Breast epithelium (tissue), 4 donors: ENCODE measurements around the gene CUL9. TPM values are rescaled to one million over a fixed set of nuclear protein-coding genes. Genes with fewer than 3 reads are reported as not detected.

Source experiments
- DNase-seq, 2 donors: peaks; one replicate each; pipeline ENCODE4 v3.0.0-alpha.2; 2019; ENCODE audit warnings: low spot score in 2 of 2
- H3K27ac ChIP-seq, 2 donors: fragments of 200-600 bp; sonication (generic) in 1 of 2; one replicate each; pipeline ENCODE4 v1.5.1; 2016 to 2019; ENCODE audit warnings: mild to moderate bottlenecking in 1 of 2
- H3K27me3 ChIP-seq, 2 donors: fragments of 200-600 bp; sonication (generic) in 1 of 2; one replicate each; pipeline versions ENCODE4 v1.5.1 to v1.6.0; 2017 to 2019; ENCODE audit warnings: control low read depth in 1 of 2, mild to moderate bottlenecking in 1 of 2
- H3K36me3 ChIP-seq: fragments of 200-600 bp; one replicate; pipeline ENCODE4 v1.5.1; 2019
- H3K4me1 ChIP-seq, 2 donors: fragments of 200-600 bp; sonication (generic); one replicate each; pipeline ENCODE4 v1.5.1; 2016 to 2019; ENCODE audit warnings: control low read depth in 1 of 2
- H3K4me3 ChIP-seq, 3 donors: fragments of 200-600 bp; sonication (generic); 1 replicate in 2 of 3; 2 replicates in 1 of 3; pipeline ENCODE4 v1.5.1; 2016 to 2019; ENCODE audit warnings: mild to moderate bottlenecking in 3 of 3, moderate library complexity in 2 of 3
- H3K9me3 ChIP-seq, 2 donors: fragments of 200-600 bp; sonication (generic) in 1 of 2; one replicate each; pipeline ENCODE4 v1.5.1; 2016 to 2019; ENCODE audit warnings: control low read depth in 1 of 2
- CTCF ChIP-seq, 3 donors: fragments of 450-650 bp; IDR thresholded peaks; one replicate each; pipeline ENCODE4 v1.5.1; 2016 to 2017; ENCODE audit warnings: antibody characterized with exemption in 3 of 3, mild to moderate bottlenecking in 3 of 3, moderate library complexity in 3 of 3
- POLR2A ChIP-seq: fragments of 450-650 bp; IDR thresholded peaks from one replicate; pipeline ENCODE4 v1.6.1; 2016; ENCODE audit warnings: antibody characterized with exemption, mild to moderate bottlenecking, moderate library complexity
- POLR2AphosphoS5 ChIP-seq, 3 donors: sonication (generic); formaldehyde crosslinking; IDR thresholded peaks; one replicate each; pipeline ENCODE4 v1.6.1; 2017; ENCODE audit warnings: antibody characterized with exemption in 3 of 3
- intact Hi-C: fragments of 100-400 bp; cut with DNase I; formaldehyde crosslinking; loops from one replicate; pipeline ENCODE4 v1.15.1; 2023; ENCODE audit warnings: low total_unique reads
- total RNA-seq, 3 donors: library from RNA; depleted of rRNA; stranded (reverse); fragments of >200 nt; gene quantifications; one replicate each; pipeline ENCODE4 v1.1.0, GENCODE V29; 2016

The CUL9 gene
- total RNA-seq, 3 donors from 2014 or later, result 25.1 to 47.5 (median 43.3) TPM

- Histone ChIP-seq H3K9me3 (no peaks in the 10 kb centered on the region), H3K4me1 (peaks cover 0 to 7% of the 10 kb centered on the region in 2 donors), H3K27me3 (no peaks in the 10 kb centered on the region), H3K4me3 (no peak overlapping the region), H3K36me3 (no peaks in the 10 kb centered on the region), H3K27ac (no peak overlapping the region)
- no peak for TF ChIP-seq POLR2AphosphoS5 (IDR thresholded peaks at IDR 0.05)
- no peak for TF ChIP-seq POLR2A
- intact Hi-C loops, result no loop called here
- DNase-seq, result no peak
Observed at GRCh38 chr6:43265564-43265963, 83.6 kb downstream of the CUL9 start.

DNA sequence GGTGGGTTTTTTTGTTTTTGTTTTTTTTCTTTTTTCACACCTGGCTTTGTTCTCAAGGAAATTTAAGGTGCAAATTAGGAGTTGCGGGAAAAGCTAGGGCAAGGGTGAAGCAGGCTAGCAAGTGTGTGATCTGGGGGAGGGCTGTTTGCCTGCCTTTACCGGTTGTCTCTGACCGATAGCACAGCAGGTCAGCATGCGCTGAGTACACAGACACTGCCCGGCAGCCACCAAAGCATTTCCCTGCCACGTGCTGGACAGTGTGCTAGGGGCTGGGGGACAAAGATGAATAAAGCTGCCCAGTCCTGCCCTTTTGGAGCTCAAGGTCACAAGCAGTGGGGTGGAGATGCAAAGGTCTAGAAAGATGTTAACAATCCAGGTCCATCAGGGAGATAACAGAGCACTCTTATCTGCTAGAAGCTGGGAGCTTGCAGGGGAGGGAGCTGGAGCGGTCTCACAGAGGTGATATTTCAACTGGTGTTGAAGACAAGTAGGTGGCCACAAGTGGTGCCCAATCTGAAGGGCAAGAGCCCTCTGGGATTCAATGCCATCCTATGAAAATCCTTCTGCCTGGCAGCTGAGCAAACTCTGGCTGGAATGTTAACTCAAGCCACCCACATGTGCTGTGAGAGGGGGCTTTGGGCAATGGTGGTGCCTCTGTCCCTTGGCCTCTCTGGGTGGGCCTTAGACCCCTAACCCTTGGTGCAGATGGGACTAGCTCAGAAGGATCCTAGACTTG lies 85.8 kb downstream of the CUL9 start:
- H3K36me3 ChIP-seq, result no peaks in the 10 kb centered on the region
- H3K4me1 ChIP-seq, result peaks cover 0 to 7% of the 10 kb centered on the region in 2 donors
- no peak for DNase-seq
- H3K27ac ChIP-seq, result peak overlapping the region in 1 of 2 donors; percentile 48
- intact Hi-C loops, result no loop called here
- TF ChIP-seq POLR2AphosphoS5 (IDR thresholded peaks at IDR 0.05) (no peak), CTCF (IDR thresholded peaks at IDR 0.05) (no peak), POLR2A (no peak)
- no peaks in the 10 kb centered on the region for H3K9me3 ChIP-seq
- H3K4me3 ChIP-seq, result no peak overlapping the region
- no peaks in the 10 kb centered on the region for H3K27me3 ChIP-seq

- TF ChIP-seq POLR2A (no peak), CTCF (IDR thresholded peaks at IDR 0.05) (no peak), POLR2AphosphoS5 (IDR thresholded peaks at IDR 0.05) (no peak)
- Histone ChIP-seq H3K27ac (peak overlapping the region in 1 of 2 donors; percentile 48), H3K9me3 (no peaks in the 10 kb centered on the region), H3K36me3 (no peaks in the 10 kb centered on the region), H3K4me1 (peaks cover 0 to 7% of the 10 kb centered on the region in 2 donors), H3K4me3 (no peak overlapping the region), H3K27me3 (no peaks in the 10 kb centered on the region)
- intact Hi-C loops, result no loop called here
- DNase-seq, result peak in 1 of 2 donors; percentile 28
Observed at GRCh38 chr6:43268355-43268700, 86.3 kb downstream of the CUL9 start.

DNA sequence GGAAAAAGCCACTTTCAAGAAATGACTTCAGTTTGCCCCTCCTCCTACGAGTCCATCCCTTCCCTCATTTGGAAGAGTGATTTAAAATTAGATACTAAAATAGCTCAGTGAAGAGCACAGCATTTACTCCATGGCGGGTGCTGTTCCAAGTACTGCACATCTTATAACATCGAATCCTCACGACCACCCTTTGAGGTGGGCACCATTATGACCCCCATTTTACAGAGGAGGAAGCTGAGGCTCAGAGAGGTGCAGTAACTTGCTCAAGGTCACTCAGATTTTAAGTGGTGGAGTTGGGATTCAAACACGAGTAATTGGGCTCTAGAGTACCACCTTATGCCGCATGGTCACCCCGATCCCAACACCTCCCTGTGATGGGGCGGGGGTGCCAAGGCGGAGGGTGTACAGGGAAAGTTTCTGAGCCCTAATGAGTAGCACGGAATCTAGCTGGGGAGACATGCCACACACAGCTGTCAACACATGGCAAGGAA lies 86.8 kb downstream of the CUL9 start:
- TF ChIP-seq POLR2AphosphoS5 (IDR thresholded peaks at IDR 0.05) (no peak), POLR2A (no peak)
- Histone ChIP-seq H3K27ac (peak overlapping the region in 1 of 2 donors; percentile 48), H3K4me3 (peak overlapping the region in 1 of 3 donors; percentile 62), H3K9me3 (no peaks in the 10 kb centered on the region), H3K4me1 (peaks cover 0 to 7% of the 10 kb centered on the region in 2 donors), H3K27me3 (no peaks in the 10 kb centered on the region), H3K36me3 (no peaks in the 10 kb centered on the region)
- DNase-seq, result no peak
- intact Hi-C loops, result no loop called here

DNA sequence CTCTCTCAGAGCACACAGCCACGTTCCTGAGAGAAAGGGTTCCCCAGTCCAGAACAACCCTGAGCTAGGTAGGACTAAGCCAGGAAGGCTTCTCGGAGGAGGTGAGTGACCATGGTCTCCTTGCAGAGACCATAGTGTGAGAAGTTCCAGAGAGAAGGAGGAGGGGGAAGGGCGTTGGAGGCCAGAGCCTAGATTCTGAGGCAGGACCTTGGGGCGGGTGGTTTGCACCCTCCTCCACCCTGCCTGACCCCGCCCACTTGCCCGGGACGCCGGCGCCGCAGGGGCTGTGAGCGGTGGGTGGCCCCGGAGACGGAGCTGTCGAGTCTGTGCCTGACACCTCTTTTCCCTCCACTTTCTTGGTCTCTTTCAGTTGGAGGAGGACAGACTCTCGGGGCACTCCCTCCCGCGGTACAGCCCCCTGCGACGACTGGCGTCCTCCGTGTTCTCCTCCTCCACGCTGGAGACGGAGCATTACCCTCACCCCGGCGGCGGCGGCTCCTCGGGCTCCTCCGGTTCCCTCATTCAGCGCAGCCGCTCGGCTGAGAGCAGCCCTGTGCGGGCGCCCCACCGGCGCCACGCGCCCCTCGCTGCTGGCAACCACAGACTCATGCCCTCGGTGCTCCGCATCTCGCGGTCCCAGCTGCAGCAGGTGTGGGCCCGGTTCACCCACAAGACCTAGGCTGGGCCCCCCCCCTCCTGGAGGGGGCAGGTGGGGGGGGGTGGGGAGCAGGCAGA lies 87.4 kb downstream of the CUL9 start:
- H3K36me3 ChIP-seq, result no peaks in the 10 kb centered on the region
- H3K4me1 ChIP-seq, result peaks cover 0 to 7% of the 10 kb centered on the region in 2 donors
- peak overlapping the region; percentile 26 to 62 (median 37) for H3K4me3 ChIP-seq
- H3K9me3 ChIP-seq, result no peaks in the 10 kb centered on the region
- H3K27ac ChIP-seq, result peak overlapping the region in 1 of 2 donors; percentile 48
- TF ChIP-seq CTCF (IDR thresholded peaks at IDR 0.05) (no peak), POLR2A (no peak), POLR2AphosphoS5 (IDR thresholded peaks at IDR 0.05) (no peak)
- H3K27me3 ChIP-seq, result no peaks in the 10 kb centered on the region
- no peak for DNase-seq
- intact Hi-C loops, result no loop called here
